Adrenal gland (tissue), 5 donors: ENCODE measurements around the gene VIPR1.

ENCODE experiments used
- POLR2A ChIP-seq, 2 donors: fragments of 450-650 bp; IDR thresholded peaks; one replicate each; pipeline ENCODE4 v1.6.1; 2017; ENCODE audit warnings: antibody characterized with exemption in 2 of 2, mild to moderate bottlenecking in 2 of 2, moderate library complexity in 1 of 2
- TF ChIP-seq, protein P1 (sequence below), 6 experiments: fragments of 450-650 bp in 4 of 6; fragments of 200-600 bp in 2 of 6; sonication (generic) in 1 of 6; IDR thresholded peaks; 1 replicate in 5 of 6; 2 replicates in 1 of 6; pipeline versions ENCODE4 v1.5.1 to v1.8.0; 2016 to 2021; ENCODE audit warnings: antibody characterized with exemption in 6 of 6, mild to moderate bottlenecking in 2 of 6, moderate library complexity in 1 of 6
- donor health status: DM: no; HTN: no; CAD: no.

DNA sequence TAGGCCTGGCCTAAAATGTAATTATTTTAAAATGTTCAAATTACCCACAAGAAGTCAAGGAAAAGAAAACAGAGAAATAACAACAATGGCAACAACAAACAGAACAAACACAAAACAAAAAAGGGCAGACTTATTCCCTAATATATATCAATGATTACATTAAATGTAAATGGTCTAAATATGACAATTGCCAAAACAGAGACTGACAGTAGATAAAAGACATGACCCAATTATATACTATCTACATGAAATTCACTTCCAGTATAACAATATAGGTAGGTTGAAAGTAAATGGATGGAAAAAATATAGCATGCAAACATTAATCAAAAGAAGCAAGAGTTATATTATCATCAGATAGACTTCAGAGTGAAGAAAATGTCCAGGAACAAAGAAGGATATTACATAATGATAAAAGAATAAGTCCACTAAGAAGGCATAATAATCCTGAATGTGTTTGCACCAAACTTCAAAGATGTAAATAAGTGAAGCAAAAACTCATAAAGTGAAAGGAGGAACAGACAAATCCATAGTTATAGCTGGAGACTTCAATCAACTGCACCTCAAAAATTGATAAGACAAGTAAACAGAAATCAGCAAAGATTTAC is 72.8 kb downstream of the VIPR1 start:
- TF ChIP-seq, protein P1, sequence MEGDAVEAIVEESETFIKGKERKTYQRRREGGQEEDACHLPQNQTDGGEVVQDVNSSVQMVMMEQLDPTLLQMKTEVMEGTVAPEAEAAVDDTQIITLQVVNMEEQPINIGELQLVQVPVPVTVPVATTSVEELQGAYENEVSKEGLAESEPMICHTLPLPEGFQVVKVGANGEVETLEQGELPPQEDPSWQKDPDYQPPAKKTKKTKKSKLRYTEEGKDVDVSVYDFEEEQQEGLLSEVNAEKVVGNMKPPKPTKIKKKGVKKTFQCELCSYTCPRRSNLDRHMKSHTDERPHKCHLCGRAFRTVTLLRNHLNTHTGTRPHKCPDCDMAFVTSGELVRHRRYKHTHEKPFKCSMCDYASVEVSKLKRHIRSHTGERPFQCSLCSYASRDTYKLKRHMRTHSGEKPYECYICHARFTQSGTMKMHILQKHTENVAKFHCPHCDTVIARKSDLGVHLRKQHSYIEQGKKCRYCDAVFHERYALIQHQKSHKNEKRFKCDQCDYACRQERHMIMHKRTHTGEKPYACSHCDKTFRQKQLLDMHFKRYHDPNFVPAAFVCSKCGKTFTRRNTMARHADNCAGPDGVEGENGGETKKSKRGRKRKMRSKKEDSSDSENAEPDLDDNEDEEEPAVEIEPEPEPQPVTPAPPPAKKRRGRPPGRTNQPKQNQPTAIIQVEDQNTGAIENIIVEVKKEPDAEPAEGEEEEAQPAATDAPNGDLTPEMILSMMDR (IDR thresholded peaks at IDR 0.05) = no peak
- TF ChIP-seq POLR2A (IDR thresholded peaks at IDR 0.05) = no peak
